Activated CD4-positive, alpha-beta memory T cell treated with anti-CD3 and anti-CD28 coated beads for 36 hours (primary cell): ENCODE data around the gene INPPL1. TPM values are rescaled to one million over a fixed set of nuclear protein-coding genes. Genes with fewer than 3 reads are reported as not detected.

Source experiments
- CTCF ChIA-PET: fragments of 350-600 bp; sonication (Branson Sonifier 250); formaldehyde crosslinking; loops from one replicate; lab custom pipeline; 2021; ENCODE audit warnings: antibody characterized with exemption, inconsistent platforms; lab: Charles Lee
- POLR2A ChIA-PET: fragments of 350-600 bp; sonication (Branson Sonifier 250); formaldehyde crosslinking; loops from one replicate; lab custom pipeline; 2021; ENCODE audit warnings: antibody characterized with exemption; lab: Charles Lee
- DNase-seq: peaks from one replicate; pipeline ENCODE4 v3.0.0-alpha.2; 2020
- H3K27ac Mint-ChIP-seq: one replicate; pipeline ENCODE4 v1.8.0; 2021; ENCODE audit warnings: mixed read lengths
- H3K27me3 Mint-ChIP-seq: one replicate; pipeline ENCODE4 v1.8.0; 2021; ENCODE audit warnings: mixed read lengths
- H3K36me3 Mint-ChIP-seq: one replicate; pipeline ENCODE4 v1.8.0; 2021; ENCODE audit warnings: mixed read lengths
- H3K4me1 Mint-ChIP-seq: one replicate; pipeline ENCODE4 v1.8.0; 2021; ENCODE audit warnings: low read depth, mixed read lengths
- H3K4me3 Mint-ChIP-seq: one replicate; pipeline ENCODE4 v1.8.0; 2021; ENCODE audit warnings: mild to moderate bottlenecking, mixed read lengths
- H3K9me3 Mint-ChIP-seq: one replicate; pipeline ENCODE4 v1.8.0; 2021; ENCODE audit warnings: mixed read lengths
- intact Hi-C: fragments of 100-400 bp; cut with micrococcal nuclease; formaldehyde crosslinking; loops from one replicate; pipeline ENCODE4 v1.15.1; 2023
- total RNA-seq, 2 experiments: library from RNA; stranded (reverse); gene quantifications; one replicate each; pipeline ENCODE4 v1.2.3, GENCODE V29; 2021

Gene INPPL1
- total RNA-seq, 2 experiments from 2014 or later, result 96.9 to 98.9 TPM

GRCh38 chr11:72278905-72279304 lies 54.3 kb downstream of the INPPL1 start:
- Mint-ChIP-seq H3K4me3 (no peak overlapping the region), H3K9me3 (no peaks in the 10 kb centered on the region), H3K27me3 (peaks cover 16% of the 10 kb centered on the region)

GRCh38 chr11:72280037-72280436 lies 55.5 kb downstream of the INPPL1 start:
- Mint-ChIP-seq H3K4me1 (no peaks in the 10 kb centered on the region), H3K27ac (no peak overlapping the region), H3K27me3 (peaks cover 17% of the 10 kb centered on the region), H3K9me3 (no peaks in the 10 kb centered on the region), H3K4me3 (no peak overlapping the region), H3K36me3 (no peaks in the 10 kb centered on the region)
- no peak for DNase-seq
- POLR2A ChIA-PET, result no interaction called here
- intact Hi-C loops, result no loop called here
- CTCF ChIA-PET, result interaction anchor here (1.4 kb wide), 1 partner anchor 134 kb away, joined by 3 read pairs; no protein-coding TSS in a partner anchor

More at GRCh38 chr11:72278905-72279304, 54.3 kb downstream of the INPPL1 start:
- intact Hi-C loops, result no loop called here
- Mint-ChIP-seq H3K4me1 (no peaks in the 10 kb centered on the region), H3K36me3 (no peaks in the 10 kb centered on the region), H3K27ac (no peak overlapping the region)
- no peak for DNase-seq
- CTCF ChIA-PET, result interaction anchor here (1.1 to 1.4 kb wide), 2 partner anchors 40 to 135 kb away, joined by 3 read pairs; no protein-coding TSS in a partner anchor
- POLR2A ChIA-PET, result no interaction called here

GRCh38 chr11:72280726-72281315 lies 56.3 kb downstream of the INPPL1 start:
- ChIA-PET CTCF (no interaction called here), POLR2A (no interaction called here)
- intact Hi-C loops, result no loop called here
- Mint-ChIP-seq H3K4me3 (no peak overlapping the region), H3K36me3 (no peaks in the 10 kb centered on the region), H3K27ac (no peak overlapping the region), H3K27me3 (peaks cover 15% of the 10 kb centered on the region), H3K4me1 (no peaks in the 10 kb centered on the region), H3K9me3 (no peaks in the 10 kb centered on the region)
- no peak for DNase-seq

- Mint-ChIP-seq H3K4me1 (no peaks in the 10 kb centered on the region), H3K27me3 (peaks cover 15% of the 10 kb centered on the region), H3K9me3 (no peaks in the 10 kb centered on the region), H3K4me3 (no peak overlapping the region), H3K27ac (no peak overlapping the region), H3K36me3 (no peaks in the 10 kb centered on the region)
- DNase-seq, result no peak
- ChIA-PET CTCF (interaction anchor here (0.9 kb wide), 1 partner anchor 12 kb away, joined by 3 read pairs; no protein-coding TSS in a partner anchor), POLR2A (no interaction called here)
- intact Hi-C loops, result no loop called here
These were observed 59.4 kb downstream of the INPPL1 start for GRCh38 chr11:72283947-72284346.

- no peak overlapping the region for H3K27ac Mint-ChIP-seq
- ChIA-PET CTCF (interaction anchor here (1.2 to 6.9 kb wide), 2 partner anchors 127 to 144 kb away, joined by 7 to 47 read pairs; no protein-coding TSS in a partner anchor), POLR2A (no interaction called here)
- H3K4me3 Mint-ChIP-seq, result no peak overlapping the region
- DNase-seq, result no peak
- intact Hi-C loops, result no loop called here
- H3K4me1 Mint-ChIP-seq, result no peaks in the 10 kb centered on the region
- H3K36me3 Mint-ChIP-seq, result no peaks in the 10 kb centered on the region
- H3K9me3 Mint-ChIP-seq, result no peaks in the 10 kb centered on the region
- peaks cover 10% of the 10 kb centered on the region for H3K27me3 Mint-ChIP-seq
These were observed 62.7 kb downstream of the INPPL1 start for GRCh38 chr11:72287293-72287692.

Other genes with a start within 250 kb of the INPPL1 start
- 1 to 10 TPM; 6.6 to 9.3 TPM for gene IL18BP, start 225.9 kb upstream of the INPPL1 start, total RNA-seq
- gene NUMA1, start 144.2 kb upstream of the INPPL1 start, total RNA-seq, result 100 to 1,000 TPM; 149 to 158 TPM
- 1 to 10 TPM; 8.3 to 8.5 TPM for gene LRRC51, start 143.9 kb upstream of the INPPL1 start, total RNA-seq
- 10 to 100 TPM; 54.3 to 56.2 TPM for gene LAMTOR1, start 121.5 kb upstream of the INPPL1 start, total RNA-seq
- gene TOMT, start 118.8 kb upstream of the INPPL1 start, total RNA-seq, result not detected
- gene ANAPC15, start 112.1 kb upstream of the INPPL1 start, total RNA-seq, result 10 to 100 TPM; 62.6 to 64.2 TPM
- not detected for gene FOLR3, start 89.0 kb upstream of the INPPL1 start, total RNA-seq
- not detected for gene FOLR1, start 32.6 kb upstream of the INPPL1 start, total RNA-seq
- not detected for gene FOLR2, start 8.0 kb upstream of the INPPL1 start, total RNA-seq
- not detected for gene PHOX2A, start 19.4 kb downstream of the INPPL1 start, total RNA-seq
- gene CLPB, start 209.8 kb downstream of the INPPL1 start, total RNA-seq, result 10 to 100 TPM; 30.3 to 34.8 TPM